Activated CD4-positive, alpha-beta T cell treated with anti-CD3 and anti-CD28 coated beads for 1 hour (primary cell): ENCODE results near the gene LHX5.

Source experiments
- DNase-seq: peaks from one replicate; pipeline ENCODE4 v3.0.0-alpha.2; 2020

The LHX5 gene

GRCh38 chr12:113477171-113477841 is 5.6 kb upstream of the LHX5 start:
- no peak for DNase-seq

GRCh38 chr12:113476176-113476986 is 4.7 kb upstream of the LHX5 start:
- DNase-seq: no peak

- DNase-seq: no peak
Measured at GRCh38 chr12:113475451-113476175, 3.9 kb upstream of the LHX5 start.

- DNase-seq: no peak
Measured at GRCh38 chr12:113474635-113475436, 3.2 kb upstream of the LHX5 start.

- no peak for DNase-seq
Measured at GRCh38 chr12:113473942-113474341, 2.3 kb upstream of the LHX5 start.

GRCh38 chr12:113473400-113473799 is 1.7 kb upstream of the LHX5 start:
- no peak for DNase-seq

- no peak for DNase-seq
Measured at GRCh38 chr12:113472191-113473121, 785 bp upstream of the LHX5 start.

- no peak for DNase-seq
Measured at GRCh38 chr12:113470871-113471618, 626 bp downstream of the LHX5 start.

GRCh38 chr12:113469949-113470743 is 1.5 kb downstream of the LHX5 start:
- DNase-seq: no peak

GRCh38 chr12:113469224-113469948 is 2.3 kb downstream of the LHX5 start:
- DNase-seq: no peak

GRCh38 chr12:113468365-113469223 is 3.1 kb downstream of the LHX5 start:
- no peak for DNase-seq

GRCh38 chr12:113467502-113468364 is 3.9 kb downstream of the LHX5 start:
- no peak for DNase-seq

GRCh38 chr12:113467142-113467501 is 4.5 kb downstream of the LHX5 start:
- no peak for DNase-seq

GRCh38 chr12:113466454-113467141 is 5.1 kb downstream of the LHX5 start:
- DNase-seq: no peak

- DNase-seq: no peak
Measured at GRCh38 chr12:113465808-113466453, 5.7 kb downstream of the LHX5 start.
